ENCODE data around the gene HSD3B7. TPM values are rescaled to one million over a fixed set of nuclear protein-coding genes. Genes with fewer than 3 reads are reported as not detected.
A peak's percentile ranks its signal among the peaks of the same experiment; 100 is the strongest.

HSD3B7 gene
- total and polyA plus RNA-seq, 10 of the 15 experiments (the other 5 are each of a cell fraction or from before 2014, with no cell fraction given): 0.18 to 1.8 (median 0.48) TPM; not detected in 1

DNA sequence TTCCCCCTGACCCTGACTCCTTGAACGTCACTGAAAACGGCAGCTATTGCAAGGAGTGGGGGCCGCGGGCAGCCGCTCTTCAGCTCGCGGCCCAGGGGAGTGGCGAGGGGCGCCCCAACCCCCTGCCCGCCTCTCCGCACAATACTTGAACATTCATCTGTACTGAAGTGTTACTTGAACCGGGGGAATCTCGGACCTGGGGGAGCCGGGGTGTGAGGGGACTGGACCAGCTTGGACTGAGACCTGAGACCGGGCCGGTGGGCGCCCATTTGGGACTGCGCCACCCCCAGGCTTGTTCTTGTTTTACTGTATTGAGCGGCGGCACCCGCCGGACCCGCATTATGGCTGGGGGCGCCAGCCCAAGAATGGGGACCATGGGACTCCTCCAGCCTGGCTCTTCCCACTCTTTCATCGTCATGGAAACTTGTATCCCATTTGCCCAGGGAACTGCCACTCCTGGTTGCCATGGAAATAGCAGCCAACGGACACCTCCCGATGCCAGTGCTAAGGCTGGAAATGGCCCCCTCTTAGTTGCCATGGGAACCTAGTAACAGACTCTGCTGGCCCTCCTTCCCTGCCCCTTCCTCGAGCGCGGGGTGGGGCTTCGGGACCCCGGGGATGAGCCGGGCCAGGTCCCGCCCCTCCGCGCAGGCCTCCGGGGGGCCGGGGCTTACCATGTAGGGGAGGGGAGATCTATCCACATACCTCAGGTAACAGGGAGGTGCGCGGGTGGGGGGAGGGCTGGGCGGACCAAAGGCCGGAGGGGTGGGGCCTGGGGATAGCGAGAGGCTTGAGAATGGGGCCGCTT is 36.9 kb upstream of the HSD3B7 start:
- H3K4me3 ChIP-seq: peak overlapping the region; percentile 99; the same call in 1 of the 2 replicates
- ChIA-PET SMC1A (ENCODE audit: uncharacterized antibody, unreplicated experiment) (no interaction called here), RAD21 (ENCODE audit: unreplicated experiment) (interaction anchor here (0.6 kb wide), 1 partner anchor 169 kb away, joined by 3 read pairs; the partner anchor contains the start of gene KAT8), CTCF (no interaction called here), POLR2A (no interaction called here)
- 0 out of 4 replicates have a peak, but pooled peaks cover 1 to 5% of the 10 kb centered on the region in 2 experiments for H3K36me3 ChIP-seq (ENCODE audit: control insufficient read depth in 2 of 2, insufficient read depth in 2 of 2, low read length in 1 of 2)
- WGBS (ENCODE audit: insufficient coverage, insufficient replicate concordance, low lambda C conversion rate, missing lambda C conversion rate): 61% methylated on average over 38 of the region's 44 CpGs
- no peaks in the 10 kb centered on the region for H4K20me1 ChIP-seq (ENCODE audit: control insufficient read depth, insufficient read depth)
- intact Hi-C loops (cut with micrococcal nuclease; ENCODE audit: unreplicated experiment) (no loop called here), in situ Hi-C loops (cut with MboI) (no loop called here)
- no peak overlapping the region; the same call in 1 of the 2 replicates for H3K27ac ChIP-seq (ENCODE audit: control insufficient read depth, insufficient read depth)
- ATAC-seq (peak; percentile 15), FAIRE-seq (no peak), DNase-seq (ENCODE audit: low read depth, low spot score) (no peak)
- no TSS peak for BruUV-seq (replicated peaks)
- H3K4me1 ChIP-seq (ENCODE audit: control insufficient read depth, insufficient read depth, low read length): peaks cover 9% of the 10 kb centered on the region
- H3K79me2 ChIP-seq (ENCODE audit: control insufficient read depth, insufficient read depth, low read length): peaks cover 19% of the 10 kb centered on the region
- H3K9ac ChIP-seq (ENCODE audit: control insufficient read depth, insufficient read depth, low read length): no peak overlapping the region; the same call in 1 of the 2 replicates
- no peak overlapping the region for H2AFZ ChIP-seq (ENCODE audit: control insufficient read depth, low read depth, low read length)
- peak overlapping the region; percentile 77 for H3K4me2 ChIP-seq (ENCODE audit: control insufficient read depth, insufficient read depth)
- H3K9me3 ChIP-seq (replicated peaks; ENCODE audit: control insufficient read depth, insufficient read depth, low read length): no peaks in the 10 kb centered on the region
- TF ChIP-seq RAD51 (IDR thresholded peaks at IDR 0.05) (no peak), CUX1 (IDR thresholded peaks at IDR 0.05; ENCODE audit: insufficient replicate concordance, low read depth, low read length) (no peak), SREBF1 (IDR thresholded peaks at IDR 0.05; ENCODE audit: low read length) (no peak), PKNOX1 (IDR thresholded peaks at IDR 0.05) (peak; percentile 96), BMI1 (IDR thresholded peaks at IDR 0.05; ENCODE audit: borderline replicate concordance) (peak; percentile 92), TCF7 (IDR thresholded peaks at IDR 0.05; ENCODE audit: borderline replicate concordance) (no peak), CHD4 (IDR thresholded peaks at IDR 0.05) (no peak), SP1 (IDR thresholded peaks at IDR 0.05; ENCODE audit: low read depth, low read length) (peak; percentile 20), SMARCA5 (IDR thresholded peaks at IDR 0.05) (no peak), ZNF384 (IDR thresholded peaks at IDR 0.05; ENCODE audit: borderline replicate concordance, low read depth, low read length) (no peak), RFX5 (IDR thresholded peaks at IDR 0.05; ENCODE audit: low read depth, low read length) (no peak)
- TF ChIP-seq, protein P1, sequence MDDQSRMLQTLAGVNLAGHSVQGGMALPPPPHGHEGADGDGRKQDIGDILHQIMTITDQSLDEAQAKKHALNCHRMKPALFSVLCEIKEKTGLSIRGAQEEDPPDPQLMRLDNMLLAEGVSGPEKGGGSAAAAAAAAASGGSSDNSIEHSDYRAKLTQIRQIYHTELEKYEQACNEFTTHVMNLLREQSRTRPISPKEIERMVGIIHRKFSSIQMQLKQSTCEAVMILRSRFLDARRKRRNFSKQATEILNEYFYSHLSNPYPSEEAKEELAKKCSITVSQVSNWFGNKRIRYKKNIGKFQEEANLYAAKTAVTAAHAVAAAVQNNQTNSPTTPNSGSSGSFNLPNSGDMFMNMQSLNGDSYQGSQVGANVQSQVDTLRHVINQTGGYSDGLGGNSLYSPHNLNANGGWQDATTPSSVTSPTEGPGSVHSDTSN (IDR thresholded peaks at IDR 0.05; ENCODE audit: insufficient replicate concordance, low read depth, low read length): peak; percentile 92
- no peaks in the 10 kb centered on the region for H3K27me3 ChIP-seq (replicated peaks in 1 of 2; ENCODE audit: control insufficient read depth in 2 of 2, insufficient read depth in 2 of 2, low read length in 1 of 2)
